HCT116 (cell line): ENCODE data around the gene DET1.
"Not testable (repeated sequence)": the region's sequence is repeated elsewhere in the genome, so short reads cannot be mapped to it uniquely, and the experiment has no call there.

Experiments
- EZH2phosphoT487 ChIP-seq: fragments of 200-600 bp; IDR thresholded peaks from 2 replicates; pipeline ENCODE4 v1.6.1; 2018; ENCODE audit warnings: antibody characterized with exemption, borderline replicate concordance
- SIN3A ChIP-seq: IDR thresholded peaks from 2 replicates; pipeline ENCODE4 v1.6.1; 2012; ENCODE audit warnings: low read depth
- TF ChIP-seq, protein P1 (sequence below), 3 experiments: fragments of 200-600 bp in 1 of 3; sonication (generic) in 1 of 3; IDR thresholded peaks in 2 of 3; conservative IDR thresholded peaks in 1 of 3; 2 replicates each; pipeline ENCODE4 v1.5.1; 2012 to 2017; ENCODE audit warnings: low read depth in 2 of 3, low read length in 2 of 3, antibody characterized with exemption in 1 of 3, borderline replicate concordance in 1 of 3, control low read depth in 1 of 3, mild to moderate bottlenecking in 1 of 3, mixed read lengths in 1 of 3, mixed run types in 1 of 3, moderate library complexity in 1 of 3; ENCODE audit not compliant: insufficient read depth in 1 of 3

- TF ChIP-seq SIN3A, EZH2phosphoT487: not testable (repeated sequence)
- TF ChIP-seq, protein P1, sequence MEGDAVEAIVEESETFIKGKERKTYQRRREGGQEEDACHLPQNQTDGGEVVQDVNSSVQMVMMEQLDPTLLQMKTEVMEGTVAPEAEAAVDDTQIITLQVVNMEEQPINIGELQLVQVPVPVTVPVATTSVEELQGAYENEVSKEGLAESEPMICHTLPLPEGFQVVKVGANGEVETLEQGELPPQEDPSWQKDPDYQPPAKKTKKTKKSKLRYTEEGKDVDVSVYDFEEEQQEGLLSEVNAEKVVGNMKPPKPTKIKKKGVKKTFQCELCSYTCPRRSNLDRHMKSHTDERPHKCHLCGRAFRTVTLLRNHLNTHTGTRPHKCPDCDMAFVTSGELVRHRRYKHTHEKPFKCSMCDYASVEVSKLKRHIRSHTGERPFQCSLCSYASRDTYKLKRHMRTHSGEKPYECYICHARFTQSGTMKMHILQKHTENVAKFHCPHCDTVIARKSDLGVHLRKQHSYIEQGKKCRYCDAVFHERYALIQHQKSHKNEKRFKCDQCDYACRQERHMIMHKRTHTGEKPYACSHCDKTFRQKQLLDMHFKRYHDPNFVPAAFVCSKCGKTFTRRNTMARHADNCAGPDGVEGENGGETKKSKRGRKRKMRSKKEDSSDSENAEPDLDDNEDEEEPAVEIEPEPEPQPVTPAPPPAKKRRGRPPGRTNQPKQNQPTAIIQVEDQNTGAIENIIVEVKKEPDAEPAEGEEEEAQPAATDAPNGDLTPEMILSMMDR (IDR thresholded peaks at IDR 0.05 in 2 of 3, conservative IDR thresholded peaks at IDR 0.05 in 1 of 3; ENCODE audit: borderline replicate concordance in 1 of 3, insufficient read depth in 1 of 3, low read depth in 2 of 3, low read length in 2 of 3) = not testable (repeated sequence)
Observed at GRCh38 chr15:88541111-88541510, 5.4 kb downstream of the DET1 start.
